OCI-LY3 (cell line): ENCODE measurements around the gene ZFAND3.

Experiments
- EZH2phosphoT487 ChIP-seq: fragments of 200-600 bp; shearing (Covaris generic); IDR thresholded peaks from 2 replicates; pipeline ENCODE4 v1.6.1; 2018; ENCODE audit warnings: antibody characterized with exemption, mixed run types, low read depth
- TF ChIP-seq, protein P1 (sequence below): fragments of 200-600, 300-600 bp; sonication (generic); IDR thresholded peaks from 2 replicates; pipeline ENCODE4 v1.5.1; 2014; ENCODE audit warnings: antibody characterized with exemption, low read length, low read depth

DNA sequence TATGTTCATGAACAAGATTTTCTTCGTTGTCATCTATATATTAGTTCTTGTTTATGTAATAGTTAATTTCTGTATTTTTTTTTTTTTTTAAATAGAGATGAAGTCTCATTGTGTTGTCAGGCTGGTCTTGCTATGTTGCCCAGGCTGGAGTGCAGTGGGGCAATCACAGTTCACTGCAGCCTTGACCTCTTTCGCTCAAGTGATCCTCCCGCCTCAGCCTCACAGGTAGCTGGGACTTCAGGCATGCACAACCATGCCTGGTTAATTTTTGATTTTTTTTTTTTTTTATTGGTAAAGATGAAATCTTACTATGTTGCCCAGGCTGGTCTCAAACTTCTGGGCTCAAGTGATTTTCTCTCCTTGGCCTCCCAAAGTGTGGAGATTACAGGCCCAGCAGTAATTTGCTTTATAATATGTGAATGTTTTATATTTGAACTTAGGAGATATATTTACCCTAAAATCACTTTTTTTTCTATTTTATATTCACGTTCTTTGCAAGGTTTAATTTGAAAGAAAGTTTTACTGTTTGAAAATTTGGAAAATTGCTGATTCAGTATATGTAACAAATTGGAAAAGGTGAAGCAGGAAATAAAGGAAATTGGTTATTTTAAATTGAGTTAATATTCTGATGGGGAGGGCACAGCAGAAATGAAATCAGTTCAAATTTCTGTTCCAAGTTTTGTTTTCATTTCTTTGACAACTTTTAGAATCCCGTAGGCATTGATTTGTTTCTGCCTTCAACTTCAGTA lies 56.2 kb downstream of the ZFAND3 start:
- TF ChIP-seq EZH2phosphoT487: no peak
- TF ChIP-seq, protein P1, sequence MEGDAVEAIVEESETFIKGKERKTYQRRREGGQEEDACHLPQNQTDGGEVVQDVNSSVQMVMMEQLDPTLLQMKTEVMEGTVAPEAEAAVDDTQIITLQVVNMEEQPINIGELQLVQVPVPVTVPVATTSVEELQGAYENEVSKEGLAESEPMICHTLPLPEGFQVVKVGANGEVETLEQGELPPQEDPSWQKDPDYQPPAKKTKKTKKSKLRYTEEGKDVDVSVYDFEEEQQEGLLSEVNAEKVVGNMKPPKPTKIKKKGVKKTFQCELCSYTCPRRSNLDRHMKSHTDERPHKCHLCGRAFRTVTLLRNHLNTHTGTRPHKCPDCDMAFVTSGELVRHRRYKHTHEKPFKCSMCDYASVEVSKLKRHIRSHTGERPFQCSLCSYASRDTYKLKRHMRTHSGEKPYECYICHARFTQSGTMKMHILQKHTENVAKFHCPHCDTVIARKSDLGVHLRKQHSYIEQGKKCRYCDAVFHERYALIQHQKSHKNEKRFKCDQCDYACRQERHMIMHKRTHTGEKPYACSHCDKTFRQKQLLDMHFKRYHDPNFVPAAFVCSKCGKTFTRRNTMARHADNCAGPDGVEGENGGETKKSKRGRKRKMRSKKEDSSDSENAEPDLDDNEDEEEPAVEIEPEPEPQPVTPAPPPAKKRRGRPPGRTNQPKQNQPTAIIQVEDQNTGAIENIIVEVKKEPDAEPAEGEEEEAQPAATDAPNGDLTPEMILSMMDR: no peak
